HG03064 (cell line): Measurements from ENCODE around the gene FKBP15.
A peak's percentile ranks its signal among the peaks of the same experiment; 100 is the strongest.
"Not testable (repeated sequence)": the region's sequence is repeated elsewhere in the genome, so short reads cannot be mapped to it uniquely, and the experiment has no call there.

Experiments used
- ATAC-seq: cut with Tn5 transposase; IDR thresholded peaks from one replicate; pipeline ENCODE4 v1.9.1; 2021; ENCODE audit warnings: low read depth; ENCODE audit not compliant: unreplicated experiment

Gene FKBP15

GRCh38 chr9:113235701-113236255 is 14.7 kb upstream of the FKBP15 start:
- not testable (repeated sequence) for ATAC-seq

GRCh38 chr9:113231701-113232100 is 10.6 kb upstream of the FKBP15 start:
- ATAC-seq: no peak

- no peak for ATAC-seq
These were observed 7.1 kb upstream of the FKBP15 start for GRCh38 chr9:113228130-113228665.

- no peak for ATAC-seq
These were observed 6.4 kb upstream of the FKBP15 start for GRCh38 chr9:113227436-113227835.

- no peak for ATAC-seq
These were observed 2.9 kb upstream of the FKBP15 start for GRCh38 chr9:113223963-113224362.

- ATAC-seq: no peak
These were observed 1.4 kb upstream of the FKBP15 start for GRCh38 chr9:113222482-113222841.

- ATAC-seq: no peak
These were observed 864 bp upstream of the FKBP15 start for GRCh38 chr9:113221800-113222481.

GRCh38 chr9:113220467-113221002 is 542 bp downstream of the FKBP15 start:
- ATAC-seq: peak; percentile 17

GRCh38 chr9:113219969-113220368 is 1.1 kb downstream of the FKBP15 start:
- peak; percentile 48 for ATAC-seq

- peak; percentile 33 for ATAC-seq
These were observed 1.7 kb downstream of the FKBP15 start for GRCh38 chr9:113219186-113219936.

GRCh38 chr9:113216406-113216805 is 4.7 kb downstream of the FKBP15 start:
- ATAC-seq: no peak

- ATAC-seq: no peak
These were observed 5.9 kb downstream of the FKBP15 start for GRCh38 chr9:113215132-113215531.

- ATAC-seq: no peak
These were observed 10.3 kb downstream of the FKBP15 start for GRCh38 chr9:113210815-113211214.

GRCh38 chr9:113205861-113206260 is 15.2 kb downstream of the FKBP15 start:
- ATAC-seq: no peak

- no peak for ATAC-seq
These were observed 15.6 kb downstream of the FKBP15 start for GRCh38 chr9:113205432-113205831.

- ATAC-seq: no peak
These were observed 21.3 kb downstream of the FKBP15 start for GRCh38 chr9:113199683-113200329.

- no peak for ATAC-seq
These were observed 28.6 kb downstream of the FKBP15 start for GRCh38 chr9:113192455-113192854.

GRCh38 chr9:113187929-113188595 is 33.0 kb downstream of the FKBP15 start:
- no peak for ATAC-seq

- ATAC-seq: no peak
These were observed 34.8 kb downstream of the FKBP15 start for GRCh38 chr9:113186137-113186755.

GRCh38 chr9:113185271-113185670 is 35.8 kb downstream of the FKBP15 start:
- no peak for ATAC-seq
